GM23248 (cell line): ENCODE measurements around the gene HDAC10. TPM values are rescaled to one million over a fixed set of nuclear protein-coding genes. Genes with fewer than 3 reads are reported as not detected.
"Not testable (repeated sequence)": the region's sequence is repeated elsewhere in the genome, so short reads cannot be mapped to it uniquely, and the experiment has no call there.

Source experiments
- DNase-seq: peaks from one replicate; pipeline ENCODE4 v3.0.0-alpha.2; 2015
- H2AFZ ChIP-seq: fragments of 200-600 bp; sonication (generic); 2 replicates; pipeline ENCODE4 v1.6.1; 2016; ENCODE audit warnings: antibody characterized with exemption
- H3F3A ChIP-seq: fragments of 200-600 bp; sonication (generic); 2 replicates; pipeline ENCODE4 v1.6.1; 2016; ENCODE audit warnings: mild to moderate bottlenecking, antibody characterized with exemption, mixed run types; ENCODE audit not compliant: insufficient read depth
- H3K27ac ChIP-seq: fragments of 200-600 bp; sonication (generic); 2 replicates; pipeline ENCODE4 v1.5.1; 2016; ENCODE audit warnings: mild to moderate bottlenecking
- H3K27me3 ChIP-seq: fragments of 200-600 bp; sonication (generic); replicated peaks from 2 replicates; pipeline ENCODE4 v1.6.1; 2016; ENCODE audit warnings: mild to moderate bottlenecking; ENCODE audit not compliant: insufficient read depth
- H3K36me3 ChIP-seq: fragments of 200-600 bp; sonication (generic); 2 replicates; pipeline ENCODE4 v1.6.1; 2016; ENCODE audit warnings: low read depth, mild to moderate bottlenecking
- H3K4me1 ChIP-seq: fragments of 200-600 bp; sonication (generic); 2 replicates; pipeline ENCODE4 v1.6.1; 2016; ENCODE audit warnings: mild to moderate bottlenecking; ENCODE audit not compliant: insufficient read depth
- H3K4me2 ChIP-seq: fragments of 200-600 bp; sonication (generic); one replicate; pipeline ENCODE4 v1.6.1; 2016; ENCODE audit warnings: mild to moderate bottlenecking; ENCODE audit not compliant: unreplicated experiment
- H3K4me3 ChIP-seq: fragments of 200-600 bp; sonication (generic); 2 replicates; pipeline ENCODE4 v1.5.1; 2016; ENCODE audit warnings: mild to moderate bottlenecking
- H3K79me2 ChIP-seq: fragments of 200-600 bp; sonication (generic); 2 replicates; pipeline ENCODE4 v1.6.1; 2016; ENCODE audit warnings: mild to moderate bottlenecking; ENCODE audit not compliant: insufficient read depth
- H3K9ac ChIP-seq: fragments of 200-600 bp; sonication (generic); 2 replicates; pipeline ENCODE4 v1.6.1; 2016; ENCODE audit warnings: mild to moderate bottlenecking
- H3K9me2 ChIP-seq: fragments of 200-600 bp; sonication (generic); 2 replicates; pipeline ENCODE4 v1.6.1; 2016; ENCODE audit warnings: mixed run types, mild to moderate bottlenecking, moderate library complexity; ENCODE audit not compliant: insufficient read depth
- H3K9me3 ChIP-seq: fragments of 200-600 bp; sonication (generic); one replicate; pipeline ENCODE4 v1.6.1; 2017; ENCODE audit warnings: low read depth
- H4K20me1 ChIP-seq: fragments of 200-600 bp; sonication (generic); 2 replicates; pipeline ENCODE4 v1.6.0; 2016; ENCODE audit not compliant: insufficient read depth
- EZH2 ChIP-seq: fragments of 200-600 bp; sonication (generic); IDR thresholded peaks from 2 replicates; pipeline ENCODE4 v1.6.1; 2018; ENCODE audit warnings: antibody characterized with exemption, mild to moderate bottlenecking; ENCODE audit not compliant: insufficient read depth, poor library complexity, severe bottlenecking
- EZH2phosphoT487 ChIP-seq: fragments of 200-600 bp; sonication (generic); IDR thresholded peaks from 2 replicates; pipeline ENCODE4 v1.6.1; 2018; ENCODE audit warnings: antibody characterized with exemption, moderate library complexity, mild to moderate bottlenecking, low read depth; ENCODE audit not compliant: insufficient read depth
- WGBS, 2 experiments: methylation state at CpG; one replicate each; pipeline ENCODE4 v1.1.6; 2015 to 2017; ENCODE audit warnings: low lambda C conversion rate in 2 of 2, low coverage in 1 of 2; ENCODE audit errors: missing lambda C conversion rate in 2 of 2; 5-methylcytosine and 5-hydroxymethylcytosine counted together
- in situ Hi-C: fragments of 300-500 bp; cut with MboI; formaldehyde crosslinking; loops from 2 replicates; pipeline ENCODE4 v1.15.0; 2020
- polyA plus RNA-seq: library from polyadenylated mRNA; unstranded; fragments of >200 nt; fragmentation: Nextera tagmentation; extraction: Ambion mirVana; gene quantifications from 2 replicates; pipeline ENCODE4 v1.2.1, GENCODE V29; 2016
- total RNA-seq: library from RNA; depleted of rRNA; stranded (reverse); fragments of >200 nt; shearing (Covaris generic); gene quantifications from 2 replicates; pipeline ENCODE4 v1.2.3, GENCODE V29; 2014

The HDAC10 gene
- total and polyA plus RNA-seq, 2 experiments from 2014 or later: 6.6 to 16.8 TPM

- Histone ChIP-seq H3K9me3 (no peaks in the 10 kb centered on the region), H2AFZ (no peak overlapping the region), H3K9ac (no peak overlapping the region), H3K36me3 (peaks cover 22% of the 10 kb centered on the region; the same call in 1 of the 2 replicates), H3K4me2 (no peak overlapping the region), H3K79me2 (no peaks in the 10 kb centered on the region; the same call in 1 of the 2 replicates), H3F3A (peaks cover 18% of the 10 kb centered on the region), H4K20me1 (no peaks in the 10 kb centered on the region), H3K9me2 (no peaks in the 10 kb centered on the region), H3K4me1 (peaks cover 7% of the 10 kb centered on the region), H3K27me3 (no peaks in the 10 kb centered on the region), H3K27ac (no peak overlapping the region), H3K4me3 (no peak overlapping the region)
- WGBS, 2 experiments: 89 to 92% methylated on average over 28 to 42 of the region's 43 CpGs
- in situ Hi-C loops: loop anchor here (10.0 kb wide), 1 partner anchor 59 kb away; no protein-coding TSS in a partner anchor
- TF ChIP-seq EZH2phosphoT487 (no peak), EZH2 (no peak)
- DNase-seq: no peak
These were observed 24.4 kb upstream of the HDAC10 start for GRCh38 chr22:50275181-50276055.

- no peaks in the 10 kb centered on the region for H4K20me1 ChIP-seq
- H3F3A ChIP-seq: peaks cover 18% of the 10 kb centered on the region
- H3K36me3 ChIP-seq: peaks cover 22% of the 10 kb centered on the region; the same call in 1 of the 2 replicates
- no peak overlapping the region for H3K9ac ChIP-seq
- H3K4me2 ChIP-seq: no peak overlapping the region
- no peaks in the 10 kb centered on the region for H3K27me3 ChIP-seq
- WGBS, 2 experiments: 80 to 84% methylated on average over 7 of the region's 7 CpGs
- no peak overlapping the region for H3K4me3 ChIP-seq
- H3K27ac ChIP-seq: no peak overlapping the region
- H3K4me1 ChIP-seq: peaks cover 7% of the 10 kb centered on the region
- no peak overlapping the region for H2AFZ ChIP-seq
- H3K9me3 ChIP-seq: no peaks in the 10 kb centered on the region
- no peak for TF ChIP-seq EZH2
- TF ChIP-seq EZH2phosphoT487: no peak
- H3K79me2 ChIP-seq: no peaks in the 10 kb centered on the region; the same call in 1 of the 2 replicates
- H3K9me2 ChIP-seq: no peaks in the 10 kb centered on the region
- no peak for DNase-seq
- in situ Hi-C loops: loop anchor here (10.0 kb wide), 1 partner anchor 60 kb away; no protein-coding TSS in a partner anchor
These were observed 23.7 kb upstream of the HDAC10 start for GRCh38 chr22:50274771-50275170.

- in situ Hi-C loops: loop anchor here (10.0 kb wide), 1 partner anchor 60 kb away; no protein-coding TSS in a partner anchor
- no peak overlapping the region for H3K4me2 ChIP-seq
- H3K9me2 ChIP-seq: no peaks in the 10 kb centered on the region
- H3K36me3 ChIP-seq: peaks cover 22% of the 10 kb centered on the region; the same call in 1 of the 2 replicates
- no peak overlapping the region for H3K4me3 ChIP-seq
- H4K20me1 ChIP-seq: no peaks in the 10 kb centered on the region
- WGBS, 2 experiments: 53 to 56% methylated on average over 5 of the region's 7 CpGs
- no peak overlapping the region for H3K27ac ChIP-seq
- TF ChIP-seq EZH2phosphoT487 (no peak), EZH2 (no peak)
- H3F3A ChIP-seq: peaks cover 18% of the 10 kb centered on the region
- no peak overlapping the region for H2AFZ ChIP-seq
- no peaks in the 10 kb centered on the region; the same call in 1 of the 2 replicates for H3K79me2 ChIP-seq
- H3K27me3 ChIP-seq: no peaks in the 10 kb centered on the region
- H3K9ac ChIP-seq: no peak overlapping the region
- H3K4me1 ChIP-seq: peaks cover 7% of the 10 kb centered on the region
- H3K9me3 ChIP-seq: no peaks in the 10 kb centered on the region
- peak; percentile 71 for DNase-seq
These were observed 23.2 kb upstream of the HDAC10 start for GRCh38 chr22:50274311-50274710.

- not testable (repeated sequence) for H3K9me2 ChIP-seq, H3K27me3 ChIP-seq, H3K4me3 ChIP-seq, DNase-seq, H3K27ac ChIP-seq, H3K79me2 ChIP-seq, H3K4me1 ChIP-seq, H3K9ac ChIP-seq, H2AFZ ChIP-seq, H4K20me1 ChIP-seq, H3K9me3 ChIP-seq, H3K4me2 ChIP-seq
- 83 to 90% methylated on average over 10 of the region's 10 CpGs for WGBS, 2 experiments
- H3K36me3 ChIP-seq: peaks cover 22% of the 10 kb centered on the region; the same call in 1 of the 2 replicates
- in situ Hi-C loops: loop anchor here (10.0 kb wide), 1 partner anchor 61 kb away; no protein-coding TSS in a partner anchor
- H3F3A ChIP-seq: peaks cover 18% of the 10 kb centered on the region
These were observed 22.7 kb upstream of the HDAC10 start for GRCh38 chr22:50273781-50274180.

- not testable (repeated sequence) for H3K4me2 ChIP-seq, H3K27me3 ChIP-seq, H3K4me3 ChIP-seq, DNase-seq, H3K9me2 ChIP-seq, H3K4me1 ChIP-seq, H2AFZ ChIP-seq, H3K27ac ChIP-seq, H3K79me2 ChIP-seq, H4K20me1 ChIP-seq, H3K9ac ChIP-seq, H3K9me3 ChIP-seq
- peaks cover 22% of the 10 kb centered on the region; the same call in 1 of the 2 replicates for H3K36me3 ChIP-seq
- in situ Hi-C loops: loop anchor here (10.0 kb wide), 1 partner anchor 61 kb away; no protein-coding TSS in a partner anchor
- WGBS, 2 experiments: 36 to 48% methylated on average over 10 of the region's 11 CpGs
- peaks cover 18% of the 10 kb centered on the region for H3F3A ChIP-seq
These were observed 22.3 kb upstream of the HDAC10 start for GRCh38 chr22:50273352-50273751.
